Keratinocyte (primary cell): Measurements from ENCODE around the gene TMEM266. TPM values are rescaled to one million over a fixed set of nuclear protein-coding genes. Genes with fewer than 3 reads are reported as not detected.

Source experiments
- DNase-seq: peaks from one replicate; pipeline ENCODE4 v3.0.0-alpha.2; 2011; ENCODE audit warnings: low read depth, missing footprints, low spot score
- FAIRE-seq: peaks from 2 replicates; lab custom pipeline; 2011; peaks lifted over from hg19 to GRCh38; lab: Jason Lieb, UNC
- H2AFZ ChIP-seq: 2 replicates; pipeline ENCODE4 v1.6.0; 2012; ENCODE audit warnings: low read length, control low read depth, inconsistent platforms; ENCODE audit not compliant: control insufficient read depth
- H3K27ac ChIP-seq: 2 replicates; pipeline ENCODE4 v1.5.1; 2011; ENCODE audit warnings: low read length; ENCODE audit not compliant: control insufficient read depth, insufficient read depth
- H3K27me3 ChIP-seq: 3 replicates; pipeline ENCODE4 v1.6.0; 2011; ENCODE audit warnings: low read length; ENCODE audit not compliant: control insufficient read depth, insufficient read depth; ENCODE audit errors: extremely low read depth
- H3K36me3 ChIP-seq, 2 experiments: 2 replicates in 1 of 2; 3 replicates in 1 of 2; pipeline ENCODE4 v1.5.1; 2011; ENCODE audit warnings: low read length in 2 of 2, mild to moderate bottlenecking in 1 of 2; ENCODE audit not compliant: control insufficient read depth in 2 of 2, insufficient read depth in 2 of 2; ENCODE audit errors: extremely low read depth in 1 of 2
- H3K4me1 ChIP-seq: 3 replicates; pipeline ENCODE4 v1.5.1; 2011; ENCODE audit warnings: low read length; ENCODE audit not compliant: control insufficient read depth, insufficient read depth; ENCODE audit errors: extremely low read depth
- H3K4me2 ChIP-seq: 3 replicates; pipeline ENCODE4 v1.6.0; 2011; ENCODE audit warnings: low read depth, low read length; ENCODE audit not compliant: control insufficient read depth, insufficient read depth; ENCODE audit errors: extremely low read depth
- H3K4me3 ChIP-seq, 3 experiments: fragments of 200-600 bp in 1 of 3; sonication (generic) in 1 of 3; 2 replicates in 2 of 3; 3 replicates in 1 of 3; pipeline ENCODE4 v1.5.1; 2011 to 2016; ENCODE audit warnings: low read length in 3 of 3, mild to moderate bottlenecking in 3 of 3, control low read depth in 2 of 3, inconsistent platforms in 1 of 3, low read depth in 1 of 3, mixed read lengths in 1 of 3, mixed run types in 1 of 3, moderate library complexity in 1 of 3; ENCODE audit not compliant: control insufficient read depth in 2 of 3, insufficient read depth in 2 of 3; ENCODE audit errors: extremely low read depth in 1 of 3
- H3K79me2 ChIP-seq: 2 replicates; pipeline ENCODE4 v1.6.0; 2012; ENCODE audit warnings: low read length; ENCODE audit not compliant: control insufficient read depth, insufficient read depth
- H3K9ac ChIP-seq: 3 replicates; pipeline ENCODE4 v1.6.0; 2011; ENCODE audit warnings: low read length; ENCODE audit not compliant: control insufficient read depth, insufficient read depth; ENCODE audit errors: extremely low read depth
- H3K9me1 ChIP-seq: 3 replicates; pipeline ENCODE4 v1.6.0; 2011; ENCODE audit warnings: low read length; ENCODE audit not compliant: control insufficient read depth, insufficient read depth; ENCODE audit errors: extremely low read depth
- H3K9me3 ChIP-seq: 2 replicates; pipeline ENCODE4 v1.5.1; 2012; ENCODE audit warnings: low read depth, low read length; ENCODE audit not compliant: control insufficient read depth
- H4K20me1 ChIP-seq: 3 replicates; pipeline ENCODE4 v1.6.0; 2011; ENCODE audit warnings: low read length; ENCODE audit not compliant: control insufficient read depth, insufficient read depth; ENCODE audit errors: extremely low read depth
- EZH2 ChIP-seq: IDR thresholded peaks from one replicate; pipeline ENCODE4 v1.6.1; 2012; ENCODE audit warnings: inconsistent platforms, mild to moderate bottlenecking, low read length, moderate library complexity
- dilution Hi-C: fragments of 300-500 bp; cut with MboI; formaldehyde crosslinking; loops from one replicate; pipeline ENCODE4 v1.7.0; 2020; ENCODE audit warnings: low sequenced_read_pairs; ENCODE audit not compliant: extremely low pct_ligation_motif_present
- polyA plus RNA-seq, 5 experiments: library from polyadenylated mRNA; depleted of rRNA in 3 of 5; stranded (reverse) in 3 of 5; stranded (forward) in 1 of 5; unstranded in 1 of 5; fragments of >200 nt; gene quantifications; 1 replicate in 1 of 5; 2 replicates in 3 of 5; 3 replicates in 1 of 5; pipeline versions ENCODE4 v1.2.1 to v1.2.3, GENCODE V29; 2011 to 2012; ENCODE audit warnings: missing spikeins in 2 of 5, low read depth in 1 of 5, low replicate concordance in 1 of 5
- TF ChIP-seq, protein P1 (sequence below), 3 experiments: IDR thresholded peaks in 1 of 3; conservative IDR thresholded peaks in 1 of 3; optimal IDR thresholded peaks in 1 of 3; 2 replicates in 2 of 3; 3 replicates in 1 of 3; pipeline versions ENCODE3 to v1.5.1; 2011; ENCODE audit warnings: low read length in 3 of 3, mild to moderate bottlenecking in 3 of 3, moderate library complexity in 2 of 3, control low read depth in 1 of 3, inconsistent platforms in 1 of 3; ENCODE audit not compliant: insufficient read depth in 2 of 3; ENCODE audit errors: extremely low read depth in 1 of 3

Gene TMEM266
- polyA plus RNA-seq, 1 donor (not counting 4 experiments of a cell fraction or from before 2014, with no cell fraction given), result 0.03 TPM

DNA sequence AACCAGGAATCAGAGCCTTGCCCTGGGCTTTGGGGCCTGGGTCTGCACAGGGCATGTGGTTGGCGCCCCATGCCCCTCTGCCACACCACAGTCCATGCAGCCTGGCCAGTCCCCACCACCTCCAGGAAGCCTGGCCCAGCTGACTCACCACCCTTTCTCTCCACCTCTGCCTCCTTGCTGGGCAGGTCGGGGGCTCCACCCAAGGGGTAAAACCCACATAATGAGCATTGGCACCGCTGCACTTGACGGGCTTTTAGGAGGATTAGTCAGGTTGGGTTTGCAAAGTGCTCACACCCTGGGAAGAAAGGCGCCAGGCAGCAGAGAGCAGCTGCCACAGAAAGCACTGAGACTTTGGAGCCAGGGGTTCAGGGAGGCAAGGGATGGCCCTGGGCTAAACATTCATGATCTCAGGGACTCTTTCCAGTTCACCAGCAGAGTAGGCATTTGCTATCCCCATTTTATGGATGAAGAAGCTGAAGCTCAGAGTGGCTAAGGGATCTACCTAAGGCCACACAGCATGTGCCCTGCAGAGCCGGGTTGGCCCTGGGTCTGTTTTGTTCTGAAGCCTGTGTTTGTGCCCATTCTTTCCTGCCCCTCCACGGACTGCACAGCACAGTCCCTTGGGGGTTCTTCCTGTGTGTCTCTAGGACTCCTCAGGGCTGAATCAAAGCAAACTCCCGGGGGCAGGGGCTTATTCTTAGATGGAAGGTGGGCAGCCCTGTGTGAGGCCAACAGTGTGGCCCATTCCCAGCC is 138.1 kb downstream of the TMEM266 start:
- DNase-seq (no peak), FAIRE-seq (peak; percentile 62)
- H3K27ac ChIP-seq, result peak overlapping the region; percentile 77
- no peak overlapping the region for H2AFZ ChIP-seq
- peak overlapping the region; percentile 45 for H3K9ac ChIP-seq
- no peaks in the 10 kb centered on the region for H3K9me3 ChIP-seq
- peaks cover 31% of the 10 kb centered on the region for H3K4me1 ChIP-seq
- no peaks in the 10 kb centered on the region for H3K27me3 ChIP-seq
- H3K79me2 ChIP-seq, result no peaks in the 10 kb centered on the region
- no peaks in the 10 kb centered on the region for H3K9me1 ChIP-seq
- peaks cover 6% of the 10 kb centered on the region for H4K20me1 ChIP-seq
- H3K4me2 ChIP-seq, result peak overlapping the region; percentile 70
- TF ChIP-seq EZH2, result no peak
- TF ChIP-seq, protein P1, sequence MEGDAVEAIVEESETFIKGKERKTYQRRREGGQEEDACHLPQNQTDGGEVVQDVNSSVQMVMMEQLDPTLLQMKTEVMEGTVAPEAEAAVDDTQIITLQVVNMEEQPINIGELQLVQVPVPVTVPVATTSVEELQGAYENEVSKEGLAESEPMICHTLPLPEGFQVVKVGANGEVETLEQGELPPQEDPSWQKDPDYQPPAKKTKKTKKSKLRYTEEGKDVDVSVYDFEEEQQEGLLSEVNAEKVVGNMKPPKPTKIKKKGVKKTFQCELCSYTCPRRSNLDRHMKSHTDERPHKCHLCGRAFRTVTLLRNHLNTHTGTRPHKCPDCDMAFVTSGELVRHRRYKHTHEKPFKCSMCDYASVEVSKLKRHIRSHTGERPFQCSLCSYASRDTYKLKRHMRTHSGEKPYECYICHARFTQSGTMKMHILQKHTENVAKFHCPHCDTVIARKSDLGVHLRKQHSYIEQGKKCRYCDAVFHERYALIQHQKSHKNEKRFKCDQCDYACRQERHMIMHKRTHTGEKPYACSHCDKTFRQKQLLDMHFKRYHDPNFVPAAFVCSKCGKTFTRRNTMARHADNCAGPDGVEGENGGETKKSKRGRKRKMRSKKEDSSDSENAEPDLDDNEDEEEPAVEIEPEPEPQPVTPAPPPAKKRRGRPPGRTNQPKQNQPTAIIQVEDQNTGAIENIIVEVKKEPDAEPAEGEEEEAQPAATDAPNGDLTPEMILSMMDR (optimal IDR thresholded peaks at IDR 0.05 in 1 of 3, IDR thresholded peaks at IDR 0.05 in 1 of 3, conservative IDR thresholded peaks at IDR 0.05 in 1 of 3; ENCODE audit: extremely low read depth in 1 of 3, insufficient read depth in 2 of 3, low read length in 3 of 3), result no peak
- H3K4me3 ChIP-seq, result no peak overlapping the region
- dilution Hi-C loops, result no loop called here
- peaks cover 0 to 4% of the 10 kb centered on the region in 2 experiments for H3K36me3 ChIP-seq

DNA sequence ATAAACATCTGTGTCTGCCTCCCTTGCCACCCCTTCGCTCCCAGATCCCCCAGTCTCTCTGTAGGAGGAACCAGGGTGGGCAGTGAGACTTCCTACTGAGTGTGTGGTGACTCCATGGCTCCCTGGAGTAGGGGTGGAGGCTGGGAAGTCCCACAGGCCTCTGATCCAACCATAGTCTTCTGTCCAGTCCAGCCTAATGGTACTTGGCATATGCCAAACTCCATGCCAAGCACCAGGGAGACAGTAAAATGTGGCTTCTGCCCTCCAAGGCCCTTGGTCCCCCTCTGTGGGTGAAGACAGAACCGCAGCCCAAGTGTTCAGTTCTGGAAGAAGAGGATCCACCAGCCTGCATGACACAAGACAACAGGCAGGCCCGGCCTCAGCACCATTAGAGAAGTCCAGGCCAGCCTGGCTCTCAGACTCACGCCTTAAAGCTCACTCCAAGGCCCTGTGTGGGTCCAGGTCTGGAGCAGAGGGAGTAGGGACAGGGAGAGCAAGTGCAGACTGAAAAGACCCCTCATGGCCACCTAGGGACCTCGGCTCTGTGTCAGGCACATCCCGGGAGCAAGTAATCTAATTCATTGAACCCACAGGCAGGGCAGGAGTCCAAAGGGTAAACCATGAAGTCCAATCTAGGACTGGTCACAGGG is 138.8 kb downstream of the TMEM266 start:
- no peaks in the 10 kb centered on the region for H3K9me3 ChIP-seq
- no peak for FAIRE-seq
- H3K79me2 ChIP-seq, result no peaks in the 10 kb centered on the region
- no peak overlapping the region for H3K4me3 ChIP-seq
- H2AFZ ChIP-seq, result no peak overlapping the region
- dilution Hi-C loops, result no loop called here
- H3K27me3 ChIP-seq, result no peaks in the 10 kb centered on the region
- TF ChIP-seq, protein P1 (optimal IDR thresholded peaks at IDR 0.05 in 1 of 3, IDR thresholded peaks at IDR 0.05 in 1 of 3, conservative IDR thresholded peaks at IDR 0.05 in 1 of 3; ENCODE audit: extremely low read depth in 1 of 3, insufficient read depth in 2 of 3, low read length in 3 of 3), result no peak
- no peak for TF ChIP-seq EZH2
- peaks cover 6% of the 10 kb centered on the region for H4K20me1 ChIP-seq
- DNase-seq, result no peak
- peaks cover 31% of the 10 kb centered on the region for H3K4me1 ChIP-seq
- H3K9ac ChIP-seq, result no peak overlapping the region
- no peak overlapping the region for H3K27ac ChIP-seq
- H3K9me1 ChIP-seq, result no peaks in the 10 kb centered on the region
- peaks cover 0 to 4% of the 10 kb centered on the region in 2 experiments for H3K36me3 ChIP-seq
- no peak overlapping the region for H3K4me2 ChIP-seq
